ENCODE results near the gene ZNF580.

Gene ZNF580

GRCh38 chr19:55640577-55641425 is at the start of gene ZNF580:
Gene ZNF580 (plus strand): TSS chr19:55641002. CDS start chr19:55642509, 1,507 bp downstream.
- peak; percentile 62 for DNase-seq

- DNase-seq: no peak
Observed at GRCh38 chr19:55591555-55591954, 49.2 kb upstream of the ZNF580 start.

- no peak for DNase-seq
Observed at GRCh38 chr19:55592391-55593090, 48.3 kb upstream of the ZNF580 start.

- DNase-seq: no peak
Observed at GRCh38 chr19:55593096-55593772, 47.6 kb upstream of the ZNF580 start.

- no peak for DNase-seq
Observed at GRCh38 chr19:55594996-55595545, 45.7 kb upstream of the ZNF580 start.

GRCh38 chr19:55596304-55596703 is 44.5 kb upstream of the ZNF580 start:
- DNase-seq: no peak

GRCh38 chr19:55597501-55597921 is 43.3 kb upstream of the ZNF580 start:
- DNase-seq: no peak

- DNase-seq: no peak
Observed at GRCh38 chr19:55598034-55598433, 42.8 kb upstream of the ZNF580 start.

GRCh38 chr19:55598719-55599467 is 41.9 kb upstream of the ZNF580 start:
- peak; percentile 93 for DNase-seq

- DNase-seq: peak; percentile 98
Observed at GRCh38 chr19:55599468-55599841, 41.3 kb upstream of the ZNF580 start, which contains the start of gene FIZ1. Gene FIZ1 (minus strand): TSS chr19:55599517. CDS start chr19:55597865, 1,652 bp downstream.

GRCh38 chr19:55599842-55600661 is 40.8 kb upstream of the ZNF580 start, which contains the start of gene ZNF524:
Gene ZNF524 (plus strand): TSS chr19:55600288. CDS start chr19:55602113, 1,825 bp downstream.
- DNase-seq: peak; percentile 83

GRCh38 chr19:55600662-55601028 is 40.2 kb upstream of the ZNF580 start:
- DNase-seq: no peak

GRCh38 chr19:55601084-55601483 is 39.7 kb upstream of the ZNF580 start:
- no peak for DNase-seq

GRCh38 chr19:55602104-55603001 is 38.4 kb upstream of the ZNF580 start:
- no peak for DNase-seq

- no peak for DNase-seq
Observed at GRCh38 chr19:55603115-55603514, 37.7 kb upstream of the ZNF580 start.

- no peak for DNase-seq
Observed at GRCh38 chr19:55603581-55604292, 37.1 kb upstream of the ZNF580 start.

GRCh38 chr19:55605207-55605636 is 35.6 kb upstream of the ZNF580 start:
- DNase-seq: peak; percentile 99

- peak; percentile 78 for DNase-seq
Observed at GRCh38 chr19:55605637-55606470, 34.9 kb upstream of the ZNF580 start, which contains the start of gene ZNF865. Gene ZNF865 (plus strand): TSS chr19:55605647. CDS start chr19:55613619, 7,972 bp downstream.

- DNase-seq: no peak
Observed at GRCh38 chr19:55606471-55606787, 34.4 kb upstream of the ZNF580 start.
